Measurements from ENCODE around the gene FAM20C. TPM values are rescaled to one million over a fixed set of nuclear protein-coding genes. Genes with fewer than 3 reads are reported as not detected.

Gene FAM20C
- total and polyA plus RNA-seq, 2 of the 8 experiments (the other 6 are each of a cell fraction or from before 2014, with no cell fraction given) = 9.5 to 34.8 TPM

- TF ChIP-seq JUN (IDR thresholded peaks at IDR 0.05; ENCODE audit: low read depth, low read length) (no peak), SUZ12 (IDR thresholded peaks at IDR 0.05; ENCODE audit: low read length) (no peak), RFX5 (IDR thresholded peaks at IDR 0.05; ENCODE audit: borderline replicate concordance, low read depth, low read length) (no peak)
Measured at GRCh38 chr7:251005-251404, 58.6 kb downstream of the FAM20C start (continued).
